GM12878 (cell line): ENCODE results near the gene IL1RAP. TPM values are rescaled to one million over a fixed set of nuclear protein-coding genes. Genes with fewer than 3 reads are reported as not detected.

Experiments
- ATAC-seq: fragments of 200-7000 bp; cut with Tn5 transposase; 3 replicates; pipeline ENCODE4 v1.9.1; 2020; ENCODE audit warnings: mild to moderate bottlenecking, moderate library complexity
- BruUV-seq: library from RNA; stranded (reverse); fragments of 400-500 nt; replicated peaks from 2 replicates; lab custom pipeline; 2021; lab: Mats Ljungman, UMichigan
- CTCF ChIA-PET: fragments of 300-600 bp; sonication (Branson Sonifier 250); formaldehyde crosslinking; extraction: SDS; loops from one replicate; lab custom pipeline; 2021; ENCODE audit warnings: inconsistent platforms; lab: Yijun Ruan, JAX
- POLR2A ChIA-PET: fragments of 350-600 bp; formaldehyde crosslinking; extraction: SDS; loops from one replicate; lab custom pipeline; 2021; ENCODE audit warnings: inconsistent platforms; lab: Charles Lee
- RAD21 ChIA-PET: fragments of 300-600 bp; sonication (Branson Sonifier 250); formaldehyde crosslinking; loops from one replicate; lab custom pipeline; 2023; ENCODE audit warnings: antibody characterized with exemption; ENCODE audit not compliant: unreplicated experiment; lab: Charles Lee
- SMC1A ChIA-PET: fragments of 300-600 bp; sonication (Branson Sonifier 250); formaldehyde crosslinking; loops from one replicate; lab custom pipeline; 2023; ENCODE audit not compliant: unreplicated experiment, uncharacterized antibody; lab: Charles Lee
- DNase-seq: peaks from one replicate; pipeline ENCODE4 v3.0.0-alpha.2; 2011; ENCODE audit warnings: low read depth, low spot score
- FAIRE-seq: peaks from 3 replicates; lab custom pipeline; 2011; peaks lifted over from hg19 to GRCh38; lab: Jason Lieb, UNC
- H2AFZ ChIP-seq: 2 replicates; pipeline ENCODE4 v1.6.0; 2011; ENCODE audit warnings: low read depth, low read length, control low read depth; ENCODE audit not compliant: control insufficient read depth
- H3K27ac ChIP-seq: 2 replicates; pipeline ENCODE4 v1.5.1; 2011; ENCODE audit warnings: control low read depth; ENCODE audit not compliant: control insufficient read depth, insufficient read depth
- H3K27me3 ChIP-seq, 2 experiments: replicated peaks in 1 of 2; 2 replicates each; pipeline versions ENCODE4 v1.6.0 to v1.6.1; 2011; ENCODE audit warnings: low read length in 1 of 2; ENCODE audit not compliant: control insufficient read depth in 2 of 2, insufficient read depth in 2 of 2
- H3K36me3 ChIP-seq, 2 experiments: 2 replicates each; pipeline ENCODE4 v1.5.1; 2011; ENCODE audit warnings: low read length in 1 of 2; ENCODE audit not compliant: control insufficient read depth in 2 of 2, insufficient read depth in 2 of 2
- H3K4me1 ChIP-seq: 2 replicates; pipeline ENCODE4 v1.6.1; 2011; ENCODE audit warnings: mild to moderate bottlenecking, low read length, moderate library complexity, mixed read lengths; ENCODE audit not compliant: control insufficient read depth, insufficient read depth
- H3K4me2 ChIP-seq: 2 replicates; pipeline ENCODE4 v1.6.0; 2011; ENCODE audit warnings: control low read depth; ENCODE audit not compliant: control insufficient read depth, insufficient read depth
- H3K4me3 ChIP-seq: fragments of 200-600 bp; sonication (generic); 2 replicates; pipeline ENCODE4 v1.5.1; 2016
- H3K79me2 ChIP-seq: 2 replicates; pipeline ENCODE4 v1.6.0; 2011; ENCODE audit warnings: low read length; ENCODE audit not compliant: control insufficient read depth, insufficient read depth
- H3K9ac ChIP-seq: 2 replicates; pipeline ENCODE4 v1.8.0; 2011; ENCODE audit warnings: low read length, control low read depth, mixed read lengths; ENCODE audit not compliant: control insufficient read depth, insufficient read depth
- H3K9me3 ChIP-seq: replicated peaks from 3 replicates; pipeline ENCODE4 v1.5.1; 2011; ENCODE audit warnings: mild to moderate bottlenecking, low read length; ENCODE audit not compliant: control insufficient read depth, insufficient read depth
- H4K20me1 ChIP-seq: 2 replicates; pipeline ENCODE4 v1.6.0; 2011; ENCODE audit not compliant: control insufficient read depth, insufficient read depth
- HCFC1 ChIP-seq: fragments of 150-350 bp; IDR thresholded peaks from 2 replicates; pipeline ENCODE4 v1.6.1; 2014; ENCODE audit warnings: low read length
- IRF4 ChIP-seq: IDR thresholded peaks from 2 replicates; pipeline ENCODE4 v1.6.1; 2011; ENCODE audit warnings: low read depth, low read length
- SP1 ChIP-seq: IDR thresholded peaks from one replicate; pipeline ENCODE4 v1.6.1; 2011; ENCODE audit warnings: low read depth, low read length
- SRF ChIP-seq, 2 experiments: IDR thresholded peaks; 2 replicates each; pipeline ENCODE4 v1.6.1; 2011; ENCODE audit warnings: low read depth in 2 of 2, low read length in 2 of 2, mild to moderate bottlenecking in 1 of 2, moderate library complexity in 1 of 2
- WGBS: methylation state at CpG from one replicate; pipeline ENCODE4 v1.1.6; 2016; ENCODE audit warnings: low lambda C conversion rate; ENCODE audit not compliant: insufficient replicate concordance, insufficient coverage; ENCODE audit errors: missing lambda C conversion rate; 5-methylcytosine and 5-hydroxymethylcytosine counted together
- in situ Hi-C: fragments of 300-500 bp; cut with MboI; formaldehyde crosslinking; loops from 9 replicates; pipeline ENCODE4 v1.14.3; 2018; ENCODE audit warnings: mixed read lengths
- intact Hi-C: fragments of 100-400 bp; cut with micrococcal nuclease; formaldehyde crosslinking; loops from one replicate; pipeline ENCODE4 v1.14.2; 2022; ENCODE audit not compliant: unreplicated experiment
- polyA plus RNA-seq, 11 experiments: library from polyadenylated mRNA; depleted of rRNA in 4 of 11; unstranded in 6 of 11; stranded (reverse) in 5 of 11; fragments of >200 nt; fragmentation: Nextera tagmentation in 4 of 11; fragmentation: Illumina TruSeq in 1 of 11; extraction: Ambion mirVana in 4 of 11; extraction: Trizol in 1 of 11; gene quantifications; 1 replicate in 1 of 11; 2 replicates in 10 of 11; pipeline versions ENCODE4 v1.2.1 to v1.2.3, GENCODE V29; 2011 to 2016; ENCODE audit warnings: inconsistent platforms in 2 of 11, missing spikeins in 2 of 11, low read depth in 1 of 11
- total RNA-seq, 4 experiments: library from RNA; depleted of rRNA in 3 of 4; stranded (reverse); fragments of >200 nt in 3 of 4; fragmentation: Illumina TruSeq in 1 of 4; extraction: Trizol in 1 of 4; gene quantifications; 2 replicates each; pipeline versions ENCODE4 v1.2.1 to v1.2.3, GENCODE V29; 2013 to 2021
- TF ChIP-seq, protein P1 (sequence below): fragments of 450-650 bp; IDR thresholded peaks from 2 replicates; pipeline ENCODE4 v1.6.1; 2018; ENCODE audit warnings: mild to moderate bottlenecking, low read depth, moderate library complexity; ENCODE audit not compliant: partially characterized antibody

Gene IL1RAP
- total and polyA plus RNA-seq, 10 of the 15 experiments (the other 5 are each of a cell fraction or from before 2014, with no cell fraction given) = 0.17 to 1.0 (median 0.44) TPM; not detected in 1

- Histone ChIP-seq H3K36me3 (no peaks in the 10 kb centered on the region), H2AFZ (no peak overlapping the region), H3K4me1 (no peaks in the 10 kb centered on the region), H3K9me3 (no peaks in the 10 kb centered on the region), H4K20me1 (no peaks in the 10 kb centered on the region), H3K79me2 (no peaks in the 10 kb centered on the region), H3K4me3 (no peak overlapping the region), H3K27ac (no peak overlapping the region), H3K9ac (no peak overlapping the region), H3K27me3 (no peaks in the 10 kb centered on the region), H3K4me2 (no peak overlapping the region)
- WGBS = 4% methylated on average over 4 of the region's 4 CpGs
- ATAC-seq (no peak), FAIRE-seq (no peak), DNase-seq (no peak)
- intact Hi-C loops = loop anchor here (2.0 to 10.0 kb wide), 2 partner anchors 473 to 737 kb away; no protein-coding TSS in a partner anchor
- TF ChIP-seq, protein P1, sequence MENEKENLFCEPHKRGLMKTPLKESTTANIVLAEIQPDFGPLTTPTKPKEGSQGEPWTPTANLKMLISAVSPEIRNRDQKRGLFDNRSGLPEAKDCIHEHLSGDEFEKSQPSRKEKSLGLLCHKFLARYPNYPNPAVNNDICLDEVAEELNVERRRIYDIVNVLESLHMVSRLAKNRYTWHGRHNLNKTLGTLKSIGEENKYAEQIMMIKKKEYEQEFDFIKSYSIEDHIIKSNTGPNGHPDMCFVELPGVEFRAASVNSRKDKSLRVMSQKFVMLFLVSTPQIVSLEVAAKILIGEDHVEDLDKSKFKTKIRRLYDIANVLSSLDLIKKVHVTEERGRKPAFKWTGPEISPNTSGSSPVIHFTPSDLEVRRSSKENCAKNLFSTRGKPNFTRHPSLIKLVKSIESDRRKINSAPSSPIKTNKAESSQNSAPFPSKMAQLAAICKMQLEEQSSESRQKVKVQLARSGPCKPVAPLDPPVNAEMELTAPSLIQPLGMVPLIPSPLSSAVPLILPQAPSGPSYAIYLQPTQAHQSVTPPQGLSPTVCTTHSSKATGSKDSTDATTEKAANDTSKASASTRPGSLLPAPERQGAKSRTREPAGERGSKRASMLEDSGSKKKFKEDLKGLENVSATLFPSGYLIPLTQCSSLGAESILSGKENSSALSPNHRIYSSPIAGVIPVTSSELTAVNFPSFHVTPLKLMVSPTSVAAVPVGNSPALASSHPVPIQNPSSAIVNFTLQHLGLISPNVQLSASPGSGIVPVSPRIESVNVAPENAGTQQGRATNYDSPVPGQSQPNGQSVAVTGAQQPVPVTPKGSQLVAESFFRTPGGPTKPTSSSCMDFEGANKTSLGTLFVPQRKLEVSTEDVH = no peak
- TF ChIP-seq HCFC1 = no peak
- TF ChIP-seq SRF (IDR thresholded peaks at IDR 0.05; ENCODE audit: low read depth in 2 of 2, low read length in 2 of 2) = no peak
- no peak for TF ChIP-seq IRF4
- TF ChIP-seq SP1 = no peak
- no TSS peak for BruUV-seq
- POLR2A ChIA-PET = no interaction called here
- CTCF ChIA-PET = interaction anchor here (0.7 to 6.8 kb wide), 10 partner anchors 9 to 737 kb away, joined by 3 to 66 read pairs (median 5); no protein-coding TSS in a partner anchor
- RAD21 ChIA-PET = interaction anchor here (1.1 to 1.4 kb wide), 2 partner anchors 209 to 735 kb away, joined by 3 read pairs; no protein-coding TSS in a partner anchor
- in situ Hi-C loops = loop anchor here (5.0 kb wide), 1 partner anchor 736 kb away; no protein-coding TSS in a partner anchor
- SMC1A ChIA-PET = interaction anchor here (1.6 to 5.6 kb wide), 3 partner anchors 314 to 750 kb away, joined by 3 to 44 read pairs (median 8); no protein-coding TSS in a partner anchor
Measured at GRCh38 chr3:190697901-190698300, 184.0 kb downstream of the IL1RAP start.
